ENCODE results near the gene PPTC7. TPM values are rescaled to one million over a fixed set of nuclear protein-coding genes. Genes with fewer than 3 reads are reported as not detected.
"Not testable (repeated sequence)": the region's sequence is repeated elsewhere in the genome, so short reads cannot be mapped to it uniquely, and the experiment has no call there.

Gene PPTC7
- total RNA-seq, 4 donors from 2014 or later, result 25.3 to 36.4 (median 27.1) TPM

DNA sequence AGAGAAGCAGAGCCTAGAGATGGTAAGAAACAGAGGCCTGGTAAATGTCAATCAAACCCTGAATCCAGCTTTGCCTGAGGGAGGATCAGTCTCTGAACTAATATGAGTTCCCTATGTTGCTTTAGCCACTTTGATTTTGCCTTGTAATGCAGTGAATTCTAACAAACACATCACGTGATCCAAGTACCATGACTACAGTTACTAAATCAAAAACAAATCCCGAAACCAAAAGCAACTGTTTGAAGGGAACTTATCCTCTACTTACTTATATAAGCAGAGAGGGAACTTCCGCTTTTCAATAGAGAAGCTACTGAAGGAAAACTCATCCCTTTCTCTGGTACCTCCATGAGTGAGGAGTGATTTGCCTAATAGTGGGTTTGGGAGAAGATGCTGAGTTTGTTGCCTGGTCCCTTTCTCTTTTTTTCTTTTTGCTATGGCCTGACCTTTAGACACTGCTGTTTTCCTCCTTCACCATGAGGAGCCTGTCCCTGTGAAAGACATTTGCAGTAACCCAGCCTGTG lies 7.7 kb upstream of the PPTC7 start:
- Histone ChIP-seq H3K4me3 (no peak overlapping the region), H3K9me3 (no peaks in the 10 kb centered on the region), H3K4me1 (peaks cover 10 to 22% (median 17%) of the 10 kb centered on the region in 4 donors), H3K27me3 (no peaks in the 10 kb centered on the region), H3K36me3 (no peaks in the 10 kb centered on the region), H3K27ac (peak overlapping the region; percentile 75 to 88 (median 81))
- WGBS, 2 donors (ENCODE audit: low coverage in 1 of 2), result 0 to 17% methylated on average over 1 to 3 of the region's 3 CpGs
- TF ChIP-seq EP300 (IDR thresholded peaks at IDR 0.05; ENCODE audit: low read depth), result no peak
- TF ChIP-seq, protein P1, sequence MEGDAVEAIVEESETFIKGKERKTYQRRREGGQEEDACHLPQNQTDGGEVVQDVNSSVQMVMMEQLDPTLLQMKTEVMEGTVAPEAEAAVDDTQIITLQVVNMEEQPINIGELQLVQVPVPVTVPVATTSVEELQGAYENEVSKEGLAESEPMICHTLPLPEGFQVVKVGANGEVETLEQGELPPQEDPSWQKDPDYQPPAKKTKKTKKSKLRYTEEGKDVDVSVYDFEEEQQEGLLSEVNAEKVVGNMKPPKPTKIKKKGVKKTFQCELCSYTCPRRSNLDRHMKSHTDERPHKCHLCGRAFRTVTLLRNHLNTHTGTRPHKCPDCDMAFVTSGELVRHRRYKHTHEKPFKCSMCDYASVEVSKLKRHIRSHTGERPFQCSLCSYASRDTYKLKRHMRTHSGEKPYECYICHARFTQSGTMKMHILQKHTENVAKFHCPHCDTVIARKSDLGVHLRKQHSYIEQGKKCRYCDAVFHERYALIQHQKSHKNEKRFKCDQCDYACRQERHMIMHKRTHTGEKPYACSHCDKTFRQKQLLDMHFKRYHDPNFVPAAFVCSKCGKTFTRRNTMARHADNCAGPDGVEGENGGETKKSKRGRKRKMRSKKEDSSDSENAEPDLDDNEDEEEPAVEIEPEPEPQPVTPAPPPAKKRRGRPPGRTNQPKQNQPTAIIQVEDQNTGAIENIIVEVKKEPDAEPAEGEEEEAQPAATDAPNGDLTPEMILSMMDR (IDR thresholded peaks at IDR 0.05), result no peak
- TF ChIP-seq POLR2AphosphoS5 (IDR thresholded peaks at IDR 0.05), result peak in 2 of 3 donors; percentile 5 to 27
- no peak for TF ChIP-seq POLR2A (IDR thresholded peaks at IDR 0.05)
- in situ Hi-C loops (cut with MboI; ENCODE audit: low pct_ligation_motif_present in 1 of 4, low pct_unique_long_range_greater_than_20kb in 1 of 4, low sequenced_read_pairs in 3 of 4), result no loop called here
- intact Hi-C loops (cut with DNase I; ENCODE audit: low total_unique reads), result loop anchor here (5.0 kb wide), 1 partner anchor 74 kb away; no protein-coding TSS in a partner anchor
- DNase-seq, result no peak

DNA sequence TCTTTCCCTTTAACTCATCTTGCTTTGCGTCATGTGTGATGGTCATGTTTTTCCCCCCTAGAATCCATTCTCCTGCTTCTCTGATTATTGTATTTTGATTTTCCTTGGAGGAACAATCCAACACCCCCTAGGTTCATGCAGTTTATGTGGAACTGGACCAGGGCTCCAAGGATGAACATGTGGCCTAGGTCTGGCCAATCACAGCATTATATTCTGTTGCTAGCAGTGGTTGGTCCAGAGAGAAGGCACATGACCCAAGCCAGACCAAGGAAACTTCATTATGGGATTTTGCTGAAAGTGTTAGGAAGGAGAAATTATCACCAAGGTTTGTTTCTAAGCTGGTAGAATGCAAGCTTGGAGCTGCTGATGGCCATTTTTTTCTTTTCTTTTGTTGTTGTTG lies 6.9 kb upstream of the PPTC7 start:
- TF ChIP-seq POLR2AphosphoS5 (IDR thresholded peaks at IDR 0.05) (no peak), EP300 (IDR thresholded peaks at IDR 0.05; ENCODE audit: low read depth) (no peak), POLR2A (IDR thresholded peaks at IDR 0.05) (no peak)
- TF ChIP-seq, protein P1 (IDR thresholded peaks at IDR 0.05), result no peak
- intact Hi-C loops (cut with DNase I; ENCODE audit: low total_unique reads), result loop anchor here (5.0 kb wide), 1 partner anchor 73 kb away; no protein-coding TSS in a partner anchor
- Histone ChIP-seq H3K27me3 (no peaks in the 10 kb centered on the region), H3K36me3 (no peaks in the 10 kb centered on the region), H3K27ac (peak overlapping the region; percentile 75 to 88 (median 81)), H3K4me1 (peaks cover 10 to 30% (median 22%) of the 10 kb centered on the region in 4 donors), H3K4me3 (no peak overlapping the region), H3K9me3 (no peaks in the 10 kb centered on the region)
- in situ Hi-C loops (cut with MboI; ENCODE audit: low pct_ligation_motif_present in 1 of 4, low pct_unique_long_range_greater_than_20kb in 1 of 4, low sequenced_read_pairs in 3 of 4), result no loop called here
- WGBS, 2 donors (ENCODE audit: low coverage in 1 of 2), result 100% methylated on average over 1 of the region's 1 CpG
- no peak for DNase-seq

DNA sequence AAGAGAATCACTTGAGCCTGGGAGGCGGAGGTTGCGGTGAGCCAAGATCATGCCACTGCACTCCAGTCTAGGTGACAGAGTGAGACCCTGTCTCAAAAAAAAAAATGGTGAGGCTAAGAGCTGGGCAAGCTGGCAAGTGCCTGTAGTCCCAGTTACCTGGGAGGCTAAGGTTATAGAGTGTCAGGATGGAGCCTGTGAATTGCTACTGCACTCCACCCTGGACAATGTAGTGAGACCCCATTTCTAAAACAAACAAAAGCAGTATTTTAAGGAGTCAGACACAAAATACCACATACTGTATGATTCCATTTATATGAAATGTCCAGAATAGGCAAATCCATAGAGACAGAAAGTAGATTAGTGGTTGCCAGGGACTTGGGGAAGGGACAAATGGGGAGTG lies 4.0 kb upstream of the PPTC7 start:
- H3K9me3 ChIP-seq; H3K36me3 ChIP-seq; in situ Hi-C loops (cut with MboI; ENCODE audit: low pct_ligation_motif_present in 1 of 4, low pct_unique_long_range_greater_than_20kb in 1 of 4, low sequenced_read_pairs in 3 of 4); H3K27me3 ChIP-seq; H3K27ac ChIP-seq; H3K4me3 ChIP-seq; DNase-seq; intact Hi-C loops (cut with DNase I; ENCODE audit: low total_unique reads): not testable (repeated sequence)
- peaks cover 17 to 45% (median 33%) of the 10 kb centered on the region in 4 donors for H3K4me1 ChIP-seq
- 97% methylated on average over 2 of the region's 2 CpGs; no CpG with 5 or more reads in 1 of the 2 donors for WGBS, 2 donors (ENCODE audit: low coverage in 1 of 2)

DNA sequence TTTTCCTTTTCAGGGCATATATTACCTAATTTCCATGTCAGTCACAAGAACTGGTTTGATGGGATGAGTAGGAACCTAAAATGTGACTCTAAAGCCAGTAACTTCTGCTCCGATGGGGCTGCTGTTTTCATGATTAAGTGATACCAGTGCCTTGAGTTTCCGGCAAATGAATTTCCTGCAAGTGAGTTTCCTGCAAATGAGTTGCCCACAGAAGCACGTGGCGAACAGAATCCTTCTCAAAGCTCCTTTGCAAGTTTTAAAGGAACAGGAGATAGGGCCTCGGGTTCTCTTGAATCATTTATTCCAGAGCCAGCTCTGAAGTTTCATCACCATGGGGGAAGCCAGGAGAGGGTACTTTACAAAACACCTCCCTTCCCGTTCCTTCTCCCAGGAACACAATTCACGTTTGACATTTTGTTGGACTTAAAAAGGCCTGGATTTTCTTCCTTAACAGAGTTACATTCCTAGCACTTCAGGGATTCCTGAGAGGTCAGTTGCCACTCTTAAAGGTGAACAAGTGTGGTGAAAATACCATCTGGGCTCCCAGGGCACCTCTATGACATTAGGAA lies 2.2 kb upstream of the PPTC7 start:
- TF ChIP-seq, protein P1 (IDR thresholded peaks at IDR 0.05), result no peak
- TF ChIP-seq POLR2A (IDR thresholded peaks at IDR 0.05) (no peak), EP300 (IDR thresholded peaks at IDR 0.05; ENCODE audit: low read depth) (no peak), POLR2AphosphoS5 (IDR thresholded peaks at IDR 0.05) (no peak)
- Histone ChIP-seq H3K27ac (peak overlapping the region; percentile 36 to 98 (median 74)), H3K36me3 (no peaks in the 10 kb centered on the region), H3K9me3 (no peaks in the 10 kb centered on the region), H3K4me1 (peaks cover 12 to 40% (median 30%) of the 10 kb centered on the region in 4 donors), H3K27me3 (no peaks in the 10 kb centered on the region), H3K4me3 (no peak overlapping the region)
- intact Hi-C loops (cut with DNase I; ENCODE audit: low total_unique reads) (no loop called here), in situ Hi-C loops (cut with MboI; ENCODE audit: low pct_ligation_motif_present in 1 of 4, low pct_unique_long_range_greater_than_20kb in 1 of 4, low sequenced_read_pairs in 3 of 4) (no loop called here)
- 23 to 33% methylated on average over 7 of the region's 7 CpGs for WGBS, 2 donors (ENCODE audit: low coverage in 1 of 2)
- DNase-seq, result no peak

Data from transverse colon (tissue), 4 donors.